ENCODE results near the gene XYLB. TPM values are rescaled to one million over a fixed set of nuclear protein-coding genes. Genes with fewer than 3 reads are reported as not detected.

Gene XYLB
- polyA plus RNA-seq, 1 of the 3 experiments (the other 2 are of a cell fraction), result 2.7 TPM

DNA sequence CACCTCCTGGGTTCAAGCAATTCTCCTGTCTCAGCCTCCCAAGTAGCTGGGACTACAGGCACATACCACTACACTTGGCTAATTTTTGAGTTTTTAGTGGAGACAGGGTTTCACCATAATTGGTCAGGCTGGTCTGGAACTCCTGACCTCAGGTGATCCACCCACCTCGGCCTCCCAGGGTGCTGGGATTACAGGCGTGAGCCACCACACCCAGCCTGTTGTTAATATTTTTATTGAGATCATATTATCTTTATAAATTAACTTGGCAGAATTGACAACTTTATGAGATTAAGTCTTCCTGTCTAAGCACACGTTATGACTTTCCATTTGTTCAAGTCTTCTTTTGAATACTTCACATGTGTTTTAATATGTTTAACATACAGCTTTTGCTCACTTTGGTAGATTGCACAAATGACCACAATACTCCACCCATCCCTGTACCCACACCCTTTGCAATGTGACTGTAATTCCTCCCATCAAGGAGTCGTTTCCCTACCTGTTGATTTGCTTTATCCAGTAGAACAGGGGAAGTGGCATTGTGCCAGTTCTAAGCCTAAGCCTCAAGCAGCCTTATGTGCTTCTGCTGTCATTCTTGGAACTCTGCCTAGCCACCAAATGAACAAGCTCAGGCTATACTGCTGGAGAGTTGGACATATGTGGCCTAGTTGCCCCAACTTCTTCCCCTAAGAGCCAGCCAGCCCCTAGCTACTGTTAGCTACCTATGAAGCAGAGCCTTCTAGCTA lies 8.2 kb downstream of the XYLB start (continued):
- TF ChIP-seq, protein P1, sequence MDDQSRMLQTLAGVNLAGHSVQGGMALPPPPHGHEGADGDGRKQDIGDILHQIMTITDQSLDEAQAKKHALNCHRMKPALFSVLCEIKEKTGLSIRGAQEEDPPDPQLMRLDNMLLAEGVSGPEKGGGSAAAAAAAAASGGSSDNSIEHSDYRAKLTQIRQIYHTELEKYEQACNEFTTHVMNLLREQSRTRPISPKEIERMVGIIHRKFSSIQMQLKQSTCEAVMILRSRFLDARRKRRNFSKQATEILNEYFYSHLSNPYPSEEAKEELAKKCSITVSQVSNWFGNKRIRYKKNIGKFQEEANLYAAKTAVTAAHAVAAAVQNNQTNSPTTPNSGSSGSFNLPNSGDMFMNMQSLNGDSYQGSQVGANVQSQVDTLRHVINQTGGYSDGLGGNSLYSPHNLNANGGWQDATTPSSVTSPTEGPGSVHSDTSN (IDR thresholded peaks at IDR 0.05), result no peak
- TF ChIP-seq CHD2 (IDR thresholded peaks at IDR 0.05; ENCODE audit: low read length, partially characterized antibody), result no peak
- TF ChIP-seq TAF1 (IDR thresholded peaks at IDR 0.05; ENCODE audit: borderline replicate concordance, low read depth, low read length), result no peak
- no peak for TF ChIP-seq ELF1 (IDR thresholded peaks at IDR 0.05)
- no peak for TF ChIP-seq EP300 (IDR thresholded peaks at IDR 0.05; ENCODE audit: borderline replicate concordance in 1 of 2, low read depth in 1 of 2, low read length in 1 of 2)
- no peak for TF ChIP-seq MXI1 (IDR thresholded peaks at IDR 0.05; ENCODE audit: low read depth, low read length)
- no peak for TF ChIP-seq YY1 (IDR thresholded peaks at IDR 0.05; ENCODE audit: low read depth)
- TF ChIP-seq, protein P2, sequence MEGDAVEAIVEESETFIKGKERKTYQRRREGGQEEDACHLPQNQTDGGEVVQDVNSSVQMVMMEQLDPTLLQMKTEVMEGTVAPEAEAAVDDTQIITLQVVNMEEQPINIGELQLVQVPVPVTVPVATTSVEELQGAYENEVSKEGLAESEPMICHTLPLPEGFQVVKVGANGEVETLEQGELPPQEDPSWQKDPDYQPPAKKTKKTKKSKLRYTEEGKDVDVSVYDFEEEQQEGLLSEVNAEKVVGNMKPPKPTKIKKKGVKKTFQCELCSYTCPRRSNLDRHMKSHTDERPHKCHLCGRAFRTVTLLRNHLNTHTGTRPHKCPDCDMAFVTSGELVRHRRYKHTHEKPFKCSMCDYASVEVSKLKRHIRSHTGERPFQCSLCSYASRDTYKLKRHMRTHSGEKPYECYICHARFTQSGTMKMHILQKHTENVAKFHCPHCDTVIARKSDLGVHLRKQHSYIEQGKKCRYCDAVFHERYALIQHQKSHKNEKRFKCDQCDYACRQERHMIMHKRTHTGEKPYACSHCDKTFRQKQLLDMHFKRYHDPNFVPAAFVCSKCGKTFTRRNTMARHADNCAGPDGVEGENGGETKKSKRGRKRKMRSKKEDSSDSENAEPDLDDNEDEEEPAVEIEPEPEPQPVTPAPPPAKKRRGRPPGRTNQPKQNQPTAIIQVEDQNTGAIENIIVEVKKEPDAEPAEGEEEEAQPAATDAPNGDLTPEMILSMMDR (IDR thresholded peaks at IDR 0.05), result no peak
- no peak for TF ChIP-seq NRF1 (IDR thresholded peaks at IDR 0.05; ENCODE audit: low read depth, low read length)
- TF ChIP-seq, protein P3, sequence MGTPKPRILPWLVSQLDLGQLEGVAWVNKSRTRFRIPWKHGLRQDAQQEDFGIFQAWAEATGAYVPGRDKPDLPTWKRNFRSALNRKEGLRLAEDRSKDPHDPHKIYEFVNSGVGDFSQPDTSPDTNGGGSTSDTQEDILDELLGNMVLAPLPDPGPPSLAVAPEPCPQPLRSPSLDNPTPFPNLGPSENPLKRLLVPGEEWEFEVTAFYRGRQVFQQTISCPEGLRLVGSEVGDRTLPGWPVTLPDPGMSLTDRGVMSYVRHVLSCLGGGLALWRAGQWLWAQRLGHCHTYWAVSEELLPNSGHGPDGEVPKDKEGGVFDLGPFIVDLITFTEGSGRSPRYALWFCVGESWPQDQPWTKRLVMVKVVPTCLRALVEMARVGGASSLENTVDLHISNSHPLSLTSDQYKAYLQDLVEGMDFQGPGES (IDR thresholded peaks at IDR 0.05; ENCODE audit: low read depth, low read length), result no peak

DNA sequence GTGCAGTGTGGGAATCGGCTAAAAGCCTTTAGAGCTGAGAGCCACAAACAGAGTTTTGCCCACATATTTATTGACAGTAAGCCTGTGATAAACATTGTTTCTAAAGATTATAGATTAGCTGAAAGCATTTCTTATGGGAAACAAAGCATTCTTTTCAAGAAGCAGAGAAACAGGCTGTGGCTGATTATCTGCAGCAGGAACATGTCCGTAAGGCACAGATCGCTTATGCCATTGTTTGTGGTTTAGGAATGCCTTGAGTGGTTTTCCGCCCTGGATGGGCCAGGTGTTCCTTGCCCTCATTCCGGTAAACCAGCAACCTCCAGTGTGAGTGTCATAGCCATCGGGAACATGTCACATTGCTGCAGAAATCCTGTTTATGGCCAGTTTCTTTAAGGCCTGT lies 12.5 kb downstream of the XYLB start:
- H3F3A ChIP-seq (replicated peaks; ENCODE audit: insufficient read depth), result no peaks in the 10 kb centered on the region
- no peaks in the 10 kb centered on the region for H4K20me1 ChIP-seq (ENCODE audit: insufficient read depth)
- TF ChIP-seq FOSL2 (IDR thresholded peaks at IDR 0.05; ENCODE audit: borderline replicate concordance, low read depth), result no peak
- TF ChIP-seq RAD21 (IDR thresholded peaks at IDR 0.05; ENCODE audit: low read length), result no peak
- TF ChIP-seq, protein P3 (IDR thresholded peaks at IDR 0.05; ENCODE audit: low read depth, low read length), result no peak
- TF ChIP-seq ELF1 (IDR thresholded peaks at IDR 0.05), result no peak
- no peak overlapping the region for H3K27ac ChIP-seq (ENCODE audit: low read depth in 2 of 2, low read length in 1 of 2)
- H3K9me2 ChIP-seq, result no peaks in the 10 kb centered on the region
- no peaks in the 10 kb centered on the region for H3K27me3 ChIP-seq (ENCODE audit: insufficient read depth)
- H3K4me2 ChIP-seq, result no peak overlapping the region
- H3K9me3 ChIP-seq, result no peaks in the 10 kb centered on the region
- no peak overlapping the region for H3K9ac ChIP-seq
- ChIA-PET CTCF (interaction anchor here (1.0 to 1.8 kb wide), 2 partner anchors 12 to 121 kb away, joined by 6 to 9 read pairs; partner anchors contain the start of gene XYLB), POLR2A (no interaction called here)
- H3K4me1 ChIP-seq (ENCODE audit: control insufficient read depth in 1 of 2, insufficient read depth in 2 of 2, low read depth in 1 of 2, low read length in 1 of 2), result peaks cover 0 to 4% of the 10 kb centered on the region in 2 experiments; a peak in 1 of 4 replicates
- H3K36me3 ChIP-seq (replicated peaks in 1 of 2; ENCODE audit: control insufficient read depth in 1 of 2, insufficient read depth in 2 of 2, low read length in 1 of 2), result peaks cover 0 to 3% of the 10 kb centered on the region in 2 experiments
- no peak for DNase-seq
- H2AFZ ChIP-seq (ENCODE audit: low read depth), result no peak overlapping the region
- no peak overlapping the region for H3K4me3 ChIP-seq (ENCODE audit: low read depth in 2 of 2, low read length in 1 of 2)
- no peaks in the 10 kb centered on the region for H3K79me2 ChIP-seq (ENCODE audit: insufficient read depth)
- WGBS (ENCODE audit: low lambda C conversion rate), result 99% methylated on average over 6 of the region's 6 CpGs
